Hepatocyte (in vitro differentiated cells): ENCODE data around the gene ESRRA. TPM values are rescaled to one million over a fixed set of nuclear protein-coding genes. Genes with fewer than 3 reads are reported as not detected.

Experiments
- DNase-seq: peaks from one replicate; pipeline ENCODE4 v3.0.0-alpha.2; 2016; ENCODE audit warnings: low spot score
- H2AFZ ChIP-seq: fragments of 200-600 bp; sonication (generic); 2 replicates; pipeline ENCODE4 v1.6.0; 2016; ENCODE audit warnings: antibody characterized with exemption, mild to moderate bottlenecking
- H3K27ac ChIP-seq: fragments of 200-600 bp; sonication (generic); 2 replicates; pipeline ENCODE4 v1.5.1; 2016; ENCODE audit warnings: mild to moderate bottlenecking
- H3K27me3 ChIP-seq: fragments of 200-600 bp; sonication (generic); 2 replicates; pipeline ENCODE4 v1.6.1; 2016
- H3K36me3 ChIP-seq: fragments of 200-600 bp; sonication (generic); replicated peaks from 2 replicates; pipeline ENCODE4 v1.5.1; 2016; ENCODE audit warnings: low read depth; ENCODE audit not compliant: insufficient read depth
- H3K4me1 ChIP-seq: fragments of 200-600 bp; sonication (generic); 2 replicates; pipeline ENCODE4 v1.5.1; 2016; ENCODE audit warnings: mild to moderate bottlenecking, moderate library complexity; ENCODE audit not compliant: insufficient read depth
- H3K4me2 ChIP-seq: fragments of 200-600 bp; sonication (generic); 2 replicates; pipeline ENCODE4 v1.6.0; 2016
- H3K4me3 ChIP-seq: fragments of 200-600 bp; sonication (generic); 2 replicates; pipeline ENCODE4 v1.5.1; 2016; ENCODE audit warnings: mild to moderate bottlenecking
- H3K79me2 ChIP-seq: fragments of 200-600 bp; sonication (generic); 2 replicates; pipeline ENCODE4 v1.6.0; 2017; ENCODE audit warnings: mild to moderate bottlenecking
- H3K9me2 ChIP-seq: fragments of 200-600 bp; sonication (generic); replicated peaks from 2 replicates; pipeline ENCODE4 v1.6.0; 2017; ENCODE audit warnings: mild to moderate bottlenecking; ENCODE audit not compliant: insufficient read depth
- H3K9me3 ChIP-seq: fragments of 200-600 bp; sonication (generic); 2 replicates; pipeline ENCODE4 v1.5.1; 2016; ENCODE audit warnings: low read depth, mild to moderate bottlenecking
- H4K20me1 ChIP-seq: fragments of 200-600 bp; sonication (generic); 2 replicates; pipeline ENCODE4 v1.6.0; 2016; ENCODE audit warnings: mild to moderate bottlenecking; ENCODE audit not compliant: insufficient read depth, poor library complexity, severe bottlenecking
- CTCF ChIP-seq: fragments of 200-600 bp; sonication (generic); IDR thresholded peaks from 2 replicates; pipeline ENCODE4 v1.5.1; 2016; ENCODE audit warnings: antibody characterized with exemption, mild to moderate bottlenecking; ENCODE audit not compliant: poor library complexity
- EZH2 ChIP-seq: fragments of 200-600 bp; sonication (generic); IDR thresholded peaks from 2 replicates; pipeline ENCODE4 v1.6.1; 2016; ENCODE audit warnings: antibody characterized with exemption, mild to moderate bottlenecking, borderline replicate concordance
- EZH2phosphoT487 ChIP-seq: fragments of 200-600 bp; sonication (generic); IDR thresholded peaks from one replicate; pipeline ENCODE4 v1.6.1; 2018; ENCODE audit warnings: antibody characterized with exemption, mild to moderate bottlenecking, low read depth, moderate library complexity; ENCODE audit not compliant: unreplicated experiment, severe bottlenecking
- WGBS: methylation state at CpG from one replicate; pipeline ENCODE4 v1.1.6; 2016; ENCODE audit warnings: low lambda C conversion rate; ENCODE audit errors: missing lambda C conversion rate; 5-methylcytosine and 5-hydroxymethylcytosine counted together
- polyA plus RNA-seq: library from polyadenylated mRNA; unstranded; fragments of >200 nt; fragmentation: Nextera tagmentation; extraction: Ambion mirVana; gene quantifications from 2 replicates; pipeline ENCODE4 v1.2.1, GENCODE V29; 2016
- total RNA-seq: library from RNA; depleted of rRNA; stranded (reverse); fragments of >200 nt; gene quantifications from 2 replicates; pipeline ENCODE4 v1.2.3, GENCODE V29; 2014

Gene ESRRA
- total and polyA plus RNA-seq, 2 experiments from 2014 or later = 57.4 to 62.0 TPM

- H3K4me1 ChIP-seq = peaks cover 12% of the 10 kb centered on the region
These were observed 21.0 kb upstream of the ESRRA start, which contains the start of gene BAD for GRCh38 chr11:64284048-64284961. Gene BAD (minus strand): TSS chr11:64284665. CDS start chr11:64284368, 297 bp downstream.

GRCh38 chr11:64284962-64285884, 20.1 kb upstream of the ESRRA start, which contains the start of gene GPR137:
Gene GPR137 (plus strand): TSS chr11:64285848. CDS start chr11:64286525, 677 bp downstream.
- no peaks in the 10 kb centered on the region for H3K9me3 ChIP-seq
- H3K4me3 ChIP-seq = peak within 1 kb of the TSS; percentile 84
- H2AFZ ChIP-seq = peak within 1 kb of the TSS; percentile 87
- H3K27me3 ChIP-seq = peaks cover 7% of the 10 kb centered on the region
- H3K4me1 ChIP-seq = peaks cover 12% of the 10 kb centered on the region
- 2% methylated on average over 49 of the region's 102 CpGs for WGBS
- no peaks in the 10 kb centered on the region for H4K20me1 ChIP-seq
- no peak for TF ChIP-seq CTCF
- TF ChIP-seq EZH2 = no peak
- no peak for TF ChIP-seq EZH2phosphoT487
- H3K9me2 ChIP-seq = no peaks in the 10 kb centered on the region
- peaks cover 16% of the 10 kb centered on the region for H3K79me2 ChIP-seq
- no peaks in the 10 kb centered on the region for H3K36me3 ChIP-seq
- peak within 1 kb of the TSS; percentile 97 for H3K27ac ChIP-seq
- DNase-seq = peak; percentile 93
- H3K4me2 ChIP-seq = peak within 1 kb of the TSS; percentile 94

More at GRCh38 chr11:64284048-64284961, 21.0 kb upstream of the ESRRA start, which contains the start of gene BAD:
- peak within 1 kb of the TSS; percentile 84 for H3K4me3 ChIP-seq
- H3K9me2 ChIP-seq = no peaks in the 10 kb centered on the region
- WGBS = 6% methylated on average over 33 of the region's 44 CpGs
- no peaks in the 10 kb centered on the region for H3K27me3 ChIP-seq
- H3K27ac ChIP-seq = peak within 1 kb of the TSS; percentile 97
- no peaks in the 10 kb centered on the region for H3K9me3 ChIP-seq
- H3K36me3 ChIP-seq = no peaks in the 10 kb centered on the region
- peak within 1 kb of the TSS; percentile 94 for H3K4me2 ChIP-seq
- H3K79me2 ChIP-seq = peaks cover 16% of the 10 kb centered on the region
- peak; percentile 97 for DNase-seq
- H2AFZ ChIP-seq = peak within 1 kb of the TSS; percentile 87
- H4K20me1 ChIP-seq = no peaks in the 10 kb centered on the region
- TF ChIP-seq EZH2phosphoT487 = no peak
- TF ChIP-seq EZH2 = no peak
- TF ChIP-seq CTCF = no peak

- H3K27ac ChIP-seq = peak overlapping the region; percentile 24
- H3K9me2 ChIP-seq = no peaks in the 10 kb centered on the region
- H3K4me3 ChIP-seq = peak overlapping the region; percentile 63
- no peaks in the 10 kb centered on the region for H3K36me3 ChIP-seq
- peaks cover 13% of the 10 kb centered on the region for H3K79me2 ChIP-seq
- no peak for DNase-seq
- H3K27me3 ChIP-seq = peaks cover 16% of the 10 kb centered on the region
- peak overlapping the region; percentile 94 for H3K4me2 ChIP-seq
- TF ChIP-seq EZH2phosphoT487 (no peak), EZH2 (no peak), CTCF (no peak)
- no peaks in the 10 kb centered on the region for H3K9me3 ChIP-seq
- no peaks in the 10 kb centered on the region for H4K20me1 ChIP-seq
- H2AFZ ChIP-seq = peak overlapping the region; percentile 53
- 60% methylated on average over 21 of the region's 40 CpGs for WGBS
- peaks cover 12% of the 10 kb centered on the region for H3K4me1 ChIP-seq
These were observed 19.2 kb upstream of the ESRRA start for GRCh38 chr11:64285885-64286800.
